NK-92 (cell line): ENCODE measurements around the gene HES7.

Experiments used
- DNase-seq: peaks from one replicate; lab custom pipeline; 2025; ENCODE audit not compliant: unreplicated experiment; lab: John Stamatoyannopoulos, UW

HES7 gene

GRCh38 chr17:8155231-8155995 lies 31.5 kb upstream of the HES7 start:
- no peak for DNase-seq

GRCh38 chr17:8154608-8155155 lies 30.8 kb upstream of the HES7 start:
- DNase-seq, result no peak

GRCh38 chr17:8153957-8154607 lies 30.2 kb upstream of the HES7 start:
- peak; percentile 68 for DNase-seq

GRCh38 chr17:8153525-8153956 lies 29.6 kb upstream of the HES7 start:
- DNase-seq, result no peak

- no peak for DNase-seq
These were observed 29.1 kb upstream of the HES7 start for GRCh38 chr17:8153031-8153451.

GRCh38 chr17:8152112-8152775 lies 28.3 kb upstream of the HES7 start, which contains the start of gene PER1:
Gene PER1, minus strand, starts transcription at chr17:8152404. Its CDS starts 1,698 bp downstream, at chr17:8150706.
- DNase-seq, result no peak

GRCh38 chr17:8151641-8152111 lies 27.8 kb upstream of the HES7 start:
- no peak for DNase-seq

GRCh38 chr17:8151120-8151640 lies 27.3 kb upstream of the HES7 start:
- peak; percentile 63 for DNase-seq

GRCh38 chr17:8150194-8151119 lies 26.6 kb upstream of the HES7 start:
- DNase-seq, result no peak

- DNase-seq, result no peak
These were observed 25.7 kb upstream of the HES7 start for GRCh38 chr17:8149419-8150193.

- DNase-seq, result no peak
These were observed 24.7 kb upstream of the HES7 start for GRCh38 chr17:8148560-8148959.

GRCh38 chr17:8147805-8148404 lies 24.0 kb upstream of the HES7 start:
- no peak for DNase-seq

- no peak for DNase-seq
These were observed 23.4 kb upstream of the HES7 start for GRCh38 chr17:8147141-8147804.

GRCh38 chr17:8146381-8147140 lies 22.7 kb upstream of the HES7 start:
- no peak for DNase-seq

- DNase-seq, result no peak
These were observed 21.9 kb upstream of the HES7 start for GRCh38 chr17:8145811-8146210.

GRCh38 chr17:8144401-8145231 lies 20.7 kb upstream of the HES7 start:
- no peak for DNase-seq
